CD4-positive, alpha-beta T cell treated with Interleukin-6 for 4 hours (primary cell): ENCODE data around the gene GNE.
"Not testable (repeated sequence)": the region's sequence is repeated elsewhere in the genome, so short reads cannot be mapped to it uniquely, and the experiment has no call there.

ENCODE experiments used
- DNase-seq: peaks from one replicate; pipeline ENCODE4 v3.0.0-alpha.2; 2020; ENCODE audit warnings: mixed read lengths

Gene GNE

GRCh38 chr9:36207546-36208012 lies 50.7 kb downstream of the GNE start:
- DNase-seq: no peak

- no peak for DNase-seq
Measured at GRCh38 chr9:36207016-36207415, 51.2 kb downstream of the GNE start.

- no peak for DNase-seq
Measured at GRCh38 chr9:36204906-36205547, 53.2 kb downstream of the GNE start.

- DNase-seq: no peak
Measured at GRCh38 chr9:36194326-36195000, 63.8 kb downstream of the GNE start.

GRCh38 chr9:36193023-36193422 lies 65.2 kb downstream of the GNE start:
- DNase-seq: no peak

- DNase-seq: no peak
Measured at GRCh38 chr9:36192196-36192595, 66.1 kb downstream of the GNE start.

- no peak for DNase-seq
Measured at GRCh38 chr9:36191686-36192085, 66.6 kb downstream of the GNE start.

- peak; percentile 58 for DNase-seq
Measured at GRCh38 chr9:36191290-36191645, 67.0 kb downstream of the GNE start.

GRCh38 chr9:36190388-36191289 lies 67.6 kb downstream of the GNE start, which contains the start of gene CLTA:
Gene CLTA, plus strand, starts transcription at chr9:36190921. Its CDS starts 136 bp downstream, at chr9:36191057.
- peak; percentile 93 for DNase-seq

- no peak for DNase-seq
Measured at GRCh38 chr9:36189976-36190375, 68.3 kb downstream of the GNE start.

- no peak for DNase-seq
Measured at GRCh38 chr9:36188212-36188611, 70.0 kb downstream of the GNE start.

GRCh38 chr9:36187414-36187813 lies 70.8 kb downstream of the GNE start:
- no peak for DNase-seq

GRCh38 chr9:36180243-36180642 lies 78.0 kb downstream of the GNE start:
- not testable (repeated sequence) for DNase-seq

GRCh38 chr9:36177571-36177970 lies 80.7 kb downstream of the GNE start:
- DNase-seq: no peak

- not testable (repeated sequence) for DNase-seq
Measured at GRCh38 chr9:36176496-36176895, 81.8 kb downstream of the GNE start.

- not testable (repeated sequence) for DNase-seq
Measured at GRCh38 chr9:36175209-36175608, 83.0 kb downstream of the GNE start.

GRCh38 chr9:36174731-36175130 lies 83.5 kb downstream of the GNE start:
- DNase-seq: no peak

- DNase-seq: no peak
Measured at GRCh38 chr9:36174271-36174670, 84.0 kb downstream of the GNE start.

- DNase-seq: no peak
Measured at GRCh38 chr9:36173861-36174260, 84.4 kb downstream of the GNE start.

- no peak for DNase-seq
Measured at GRCh38 chr9:36170531-36170930, 87.7 kb downstream of the GNE start.

- DNase-seq: no peak
Measured at GRCh38 chr9:36169708-36170107, 88.5 kb downstream of the GNE start.

GRCh38 chr9:36169166-36169565 lies 89.1 kb downstream of the GNE start, which contains the start of gene CCIN:
Gene CCIN, plus strand, starts transcription at chr9:36169388. Its CDS starts 115 bp downstream, at chr9:36169503.
- no peak for DNase-seq

GRCh38 chr9:36166168-36166927 lies 91.9 kb downstream of the GNE start:
- DNase-seq: peak; percentile 82
